DND-41 (cell line): ENCODE data around the gene VSNL1.

Experiments
- CTCF ChIP-seq: IDR thresholded peaks from 2 replicates; pipeline ENCODE4 v1.5.1; 2012; ENCODE audit warnings: borderline replicate concordance, low read length, moderate library complexity, mild to moderate bottlenecking; ENCODE audit not compliant: poor library complexity, severe bottlenecking; ENCODE audit errors: extremely low read depth
- EZH2 ChIP-seq: IDR thresholded peaks from 3 replicates; pipeline ENCODE4 v1.6.1; 2012; ENCODE audit warnings: borderline replicate concordance, low read depth, mild to moderate bottlenecking, moderate library complexity, low read length, inconsistent platforms; ENCODE audit not compliant: severe bottlenecking

GRCh38 chr2:17581831-17582230, 41.3 kb downstream of the VSNL1 start:
- no peak for TF ChIP-seq CTCF
- TF ChIP-seq EZH2 = no peak
